WTC11 (cell line): ENCODE results near the gene CHTF18.

ENCODE experiments used
- CBFB ChIP-seq: sonication (generic); formaldehyde crosslinking; IDR thresholded peaks from 2 replicates; pipeline ENCODE4 v1.8.1; 2022; ENCODE audit warnings: mild to moderate bottlenecking, low read depth, missing genetic modification reagents
- FOXK1 ChIP-seq: sonication (generic); formaldehyde crosslinking; IDR thresholded peaks from 2 replicates; pipeline ENCODE4 v1.8.0; 2022; ENCODE audit warnings: mild to moderate bottlenecking, moderate library complexity, missing genetic modification reagents
- MAX ChIP-seq: sonication (generic); formaldehyde crosslinking; IDR thresholded peaks from 2 replicates; pipeline ENCODE4 v1.8.0; 2022; ENCODE audit warnings: mild to moderate bottlenecking, missing genetic modification reagents
- NFYB ChIP-seq: sonication (generic); formaldehyde crosslinking; conservative IDR thresholded peaks from 2 replicates; pipeline ENCODE4 v1.8.0; 2022; ENCODE audit warnings: low read depth, missing genetic modification reagents
- USF1 ChIP-seq: sonication (generic); formaldehyde crosslinking; IDR thresholded peaks from 2 replicates; pipeline ENCODE4 v1.8.0; 2022; ENCODE audit warnings: mild to moderate bottlenecking, missing genetic modification reagents
- ZBTB43 ChIP-seq: sonication (generic); formaldehyde crosslinking; IDR thresholded peaks from 2 replicates; pipeline ENCODE4 v1.8.1; 2023; ENCODE audit warnings: mild to moderate bottlenecking, missing genetic modification reagents
- TF ChIP-seq, protein P1 (sequence below): fragments of 200-600 bp; IDR thresholded peaks from 2 replicates; pipeline ENCODE4 v1.8.0; 2022; ENCODE audit warnings: antibody characterized with exemption

DNA sequence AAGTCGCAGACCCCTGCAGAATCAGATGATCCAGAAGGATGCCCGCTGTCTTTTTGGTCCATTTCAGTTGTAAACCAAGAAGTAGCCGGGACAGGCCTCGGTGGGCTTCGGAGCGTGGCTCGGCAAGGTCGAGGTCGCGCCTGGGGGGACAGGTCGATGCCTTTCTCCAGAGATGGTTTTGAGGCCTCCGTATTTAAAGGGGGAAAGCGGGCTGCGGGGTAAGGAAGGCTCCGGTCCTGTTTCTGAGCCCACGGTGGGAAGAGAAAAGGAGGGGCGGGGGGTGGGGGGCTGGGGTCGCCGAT lies 19.6 kb downstream of the CHTF18 start:
- no peak for TF ChIP-seq FOXK1 (CRISPR knock-in tag)
- TF ChIP-seq, protein P1, sequence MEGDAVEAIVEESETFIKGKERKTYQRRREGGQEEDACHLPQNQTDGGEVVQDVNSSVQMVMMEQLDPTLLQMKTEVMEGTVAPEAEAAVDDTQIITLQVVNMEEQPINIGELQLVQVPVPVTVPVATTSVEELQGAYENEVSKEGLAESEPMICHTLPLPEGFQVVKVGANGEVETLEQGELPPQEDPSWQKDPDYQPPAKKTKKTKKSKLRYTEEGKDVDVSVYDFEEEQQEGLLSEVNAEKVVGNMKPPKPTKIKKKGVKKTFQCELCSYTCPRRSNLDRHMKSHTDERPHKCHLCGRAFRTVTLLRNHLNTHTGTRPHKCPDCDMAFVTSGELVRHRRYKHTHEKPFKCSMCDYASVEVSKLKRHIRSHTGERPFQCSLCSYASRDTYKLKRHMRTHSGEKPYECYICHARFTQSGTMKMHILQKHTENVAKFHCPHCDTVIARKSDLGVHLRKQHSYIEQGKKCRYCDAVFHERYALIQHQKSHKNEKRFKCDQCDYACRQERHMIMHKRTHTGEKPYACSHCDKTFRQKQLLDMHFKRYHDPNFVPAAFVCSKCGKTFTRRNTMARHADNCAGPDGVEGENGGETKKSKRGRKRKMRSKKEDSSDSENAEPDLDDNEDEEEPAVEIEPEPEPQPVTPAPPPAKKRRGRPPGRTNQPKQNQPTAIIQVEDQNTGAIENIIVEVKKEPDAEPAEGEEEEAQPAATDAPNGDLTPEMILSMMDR: no peak
- no peak for TF ChIP-seq USF1 (CRISPR knock-in tag)
- no peak for TF ChIP-seq CBFB (CRISPR knock-in tag)
- no peak for TF ChIP-seq NFYB (CRISPR knock-in tag)
- TF ChIP-seq ZBTB43 (CRISPR knock-in tag): no peak
- peak; percentile 71; the same call in 1 of the 2 replicates for TF ChIP-seq MAX (CRISPR knock-in tag)
